DOHH2 (cell line): ENCODE measurements around the gene FAM180A.

Experiments
- H3F3A ChIP-seq: fragments of 200-600 bp; sonication (generic), shearing (Covaris generic); 2 replicates; pipeline ENCODE4 v1.6.0; 2016; ENCODE audit warnings: antibody characterized with exemption, mild to moderate bottlenecking; ENCODE audit not compliant: control insufficient read depth, insufficient read depth
- H3K27ac ChIP-seq: fragments of 200-600 bp; sonication (generic); 2 replicates; pipeline ENCODE4 v1.5.1; 2014; ENCODE audit warnings: low read depth, mild to moderate bottlenecking, low read length, moderate library complexity
- H3K27me3 ChIP-seq: fragments of 200-600 bp; sonication (generic); 2 replicates; pipeline ENCODE4 v1.6.1; 2014; ENCODE audit warnings: mild to moderate bottlenecking, low read length, mixed read lengths; ENCODE audit not compliant: control insufficient read depth
- H3K36me3 ChIP-seq: fragments of 200-600 bp; sonication (generic); 2 replicates; pipeline ENCODE4 v1.6.1; 2014; ENCODE audit warnings: mild to moderate bottlenecking, low read length, moderate library complexity, mixed read lengths; ENCODE audit not compliant: control insufficient read depth
- H3K4me1 ChIP-seq: fragments of 200-600 bp; sonication (generic); 2 replicates; pipeline ENCODE4 v1.6.1; 2014; ENCODE audit warnings: mild to moderate bottlenecking, low read length, mixed read lengths; ENCODE audit not compliant: control insufficient read depth
- H3K4me2 ChIP-seq: fragments of 200-600 bp; sonication (generic); 2 replicates; pipeline ENCODE4 v1.6.0; 2014; ENCODE audit warnings: mild to moderate bottlenecking, low read length, moderate library complexity
- H3K4me3 ChIP-seq: fragments of 200-600 bp; sonication (generic); 2 replicates; pipeline ENCODE4 v1.5.1; 2014; ENCODE audit warnings: mild to moderate bottlenecking, low read length, mixed read lengths
- H3K79me2 ChIP-seq: fragments of 200-600 bp; sonication (generic); 2 replicates; pipeline ENCODE4 v1.6.1; 2014; ENCODE audit warnings: mild to moderate bottlenecking, low read length, mixed read lengths; ENCODE audit not compliant: control insufficient read depth
- H3K9me2 ChIP-seq: fragments of 200-600 bp; sonication (generic); replicated peaks from 2 replicates; pipeline ENCODE4 v1.6.1; 2014; ENCODE audit warnings: mild to moderate bottlenecking, low read length, mixed read lengths; ENCODE audit not compliant: control insufficient read depth
- H3K9me3 ChIP-seq: fragments of 200-600 bp; sonication (generic); 2 replicates; pipeline ENCODE4 v1.6.1; 2014; ENCODE audit warnings: antibody characterized with exemption, low read length, mixed read lengths; ENCODE audit not compliant: control insufficient read depth, insufficient read depth
- H4K20me1 ChIP-seq: fragments of 200-600 bp; sonication (generic); 2 replicates; pipeline ENCODE4 v1.6.0; 2014; ENCODE audit warnings: low read depth, mild to moderate bottlenecking, antibody characterized with exemption, low read length, moderate library complexity; ENCODE audit not compliant: control insufficient read depth, insufficient read depth
- CTCF ChIP-seq: fragments of 200-600 bp; sonication (generic); IDR thresholded peaks from one replicate; pipeline ENCODE4 v1.5.1; 2014; ENCODE audit warnings: antibody characterized with exemption, mild to moderate bottlenecking, low read depth, low read length; ENCODE audit not compliant: poor library complexity, severe bottlenecking
- EZH2phosphoT487 ChIP-seq: fragments of 200-600 bp; sonication (generic); IDR thresholded peaks from 2 replicates; pipeline ENCODE4 v1.6.1; 2017; ENCODE audit warnings: borderline replicate concordance, mild to moderate bottlenecking, antibody characterized with exemption, low read length, moderate library complexity, mixed read lengths

The FAM180A gene

GRCh38 chr7:135726276-135726788 is 22.3 kb downstream of the FAM180A start:
- no peak overlapping the region for H3K4me2 ChIP-seq

GRCh38 chr7:135723411-135723810 is 25.2 kb downstream of the FAM180A start:
- Histone ChIP-seq H4K20me1 (no peaks in the 10 kb centered on the region), H3K4me3 (no peak overlapping the region), H3F3A (no peaks in the 10 kb centered on the region), H3K36me3 (no peaks in the 10 kb centered on the region), H3K9me3 (no peaks in the 10 kb centered on the region), H3K4me2 (no peak overlapping the region), H3K9me2 (no peaks in the 10 kb centered on the region), H3K27ac (no peak overlapping the region), H3K27me3 (0 out of 2 replicates have a peak, but pooled peaks cover 5% of the 10 kb centered on the region), H3K79me2 (no peaks in the 10 kb centered on the region), H3K4me1 (no peaks in the 10 kb centered on the region)
- TF ChIP-seq EZH2phosphoT487: no peak
- no peak for TF ChIP-seq CTCF

More at GRCh38 chr7:135726276-135726788, 22.3 kb downstream of the FAM180A start:
- no peak for TF ChIP-seq EZH2phosphoT487
- TF ChIP-seq CTCF: no peak
- H3K4me1 ChIP-seq: no peaks in the 10 kb centered on the region
- H3F3A ChIP-seq: no peaks in the 10 kb centered on the region
- no peaks in the 10 kb centered on the region for H3K36me3 ChIP-seq
- H3K4me3 ChIP-seq: no peak overlapping the region
- H3K9me2 ChIP-seq: no peaks in the 10 kb centered on the region
- H4K20me1 ChIP-seq: no peaks in the 10 kb centered on the region
- 0 out of 2 replicates have a peak, but pooled peaks cover 2% of the 10 kb centered on the region for H3K27me3 ChIP-seq
- no peaks in the 10 kb centered on the region for H3K79me2 ChIP-seq
- H3K27ac ChIP-seq: no peak overlapping the region
- H3K9me3 ChIP-seq: no peaks in the 10 kb centered on the region

- no peak overlapping the region for H3K27ac ChIP-seq
- 0 out of 2 replicates have a peak, but pooled peaks cover 5% of the 10 kb centered on the region for H3K27me3 ChIP-seq
- no peaks in the 10 kb centered on the region for H3F3A ChIP-seq
- no peaks in the 10 kb centered on the region for H3K9me3 ChIP-seq
- no peak overlapping the region for H3K4me2 ChIP-seq
- H3K4me1 ChIP-seq: no peaks in the 10 kb centered on the region
- no peaks in the 10 kb centered on the region for H3K9me2 ChIP-seq
- no peak for TF ChIP-seq EZH2phosphoT487
- no peak for TF ChIP-seq CTCF
- no peaks in the 10 kb centered on the region for H4K20me1 ChIP-seq
- H3K79me2 ChIP-seq: no peaks in the 10 kb centered on the region
- H3K36me3 ChIP-seq: no peaks in the 10 kb centered on the region
- no peak overlapping the region for H3K4me3 ChIP-seq
These were observed 27.3 kb downstream of the FAM180A start for GRCh38 chr7:135721198-135721820.
